Measurements from ENCODE around the gene DNMT1. TPM values are rescaled to one million over a fixed set of nuclear protein-coding genes. Genes with fewer than 3 reads are reported as not detected.

The DNMT1 gene
- total RNA-seq, 1 experiment from 2014 or later: 117 TPM

GRCh38 chr19:10152100-10152499, 42.7 kb downstream of the DNMT1 start:
- no peak overlapping the region for H2AFZ ChIP-seq
- no peaks in the 10 kb centered on the region for H3K27me3 ChIP-seq (ENCODE audit: insufficient read depth, low read depth)
- POLR2A ChIA-PET (ENCODE audit: unreplicated experiment): no interaction called here
- no peak for TF ChIP-seq CTCF (conservative IDR thresholded peaks at IDR 0.05)
- peak in 1 of 2 experiments; percentile 53 for DNase-seq
- intact Hi-C loops (cut with micrococcal nuclease; ENCODE audit: unreplicated experiment): no loop called here
- CTCF ChIA-PET: interaction anchor here (0.5 kb wide), 1 partner anchor 56 kb away, joined by 10 read pairs; no protein-coding TSS in a partner anchor
- no peaks in the 10 kb centered on the region for H3K79me2 ChIP-seq (ENCODE audit: low read depth)
- no peaks in the 10 kb centered on the region for H3K9me3 ChIP-seq (ENCODE audit: insufficient read depth, low read depth)
- H3K36me3 ChIP-seq (ENCODE audit: low read depth): peaks cover 34% of the 10 kb centered on the region
- H3K9me2 ChIP-seq (ENCODE audit: insufficient read depth): no peaks in the 10 kb centered on the region
- no TSS peak for BruUV-seq (replicated peaks)
- H3K4me3 ChIP-seq: no peak overlapping the region
- H4K20me1 ChIP-seq (ENCODE audit: insufficient read depth): 0 out of 2 replicates have a peak, but pooled peaks cover 3% of the 10 kb centered on the region
- no peaks in the 10 kb centered on the region for H3K4me1 ChIP-seq (replicated peaks; ENCODE audit: insufficient read depth)
- no peak overlapping the region for H3K27ac ChIP-seq
- no peak overlapping the region for H3K4me2 ChIP-seq
- H3F3A ChIP-seq (ENCODE audit: insufficient read depth, low read depth): peaks cover 9% of the 10 kb centered on the region; the same call in 1 of the 2 replicates

DNA sequence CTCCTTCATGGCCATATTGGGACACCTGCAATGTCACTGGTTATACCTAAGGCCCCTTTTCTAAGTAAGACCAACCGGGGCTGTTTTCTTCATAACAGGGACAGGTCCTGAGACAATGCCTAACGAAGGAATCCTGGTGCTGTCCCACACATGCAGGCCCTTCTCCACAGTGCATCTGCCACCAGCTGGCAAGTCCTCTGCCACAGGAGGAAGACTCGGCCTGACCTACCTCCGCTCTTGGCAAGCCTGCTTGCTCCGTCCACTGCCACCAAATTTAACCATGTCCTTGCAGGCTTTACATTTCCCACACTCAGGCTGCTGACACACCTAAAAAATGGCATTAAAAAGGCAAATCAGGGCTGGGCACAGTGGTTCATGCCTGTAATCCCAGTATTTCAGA, 43.2 kb downstream of the DNMT1 start:
- no peaks in the 10 kb centered on the region for H3K79me2 ChIP-seq (ENCODE audit: low read depth)
- no TSS peak for BruUV-seq (replicated peaks)
- no peaks in the 10 kb centered on the region for H3K4me1 ChIP-seq (replicated peaks; ENCODE audit: insufficient read depth)
- no peak for DNase-seq
- intact Hi-C loops (cut with micrococcal nuclease; ENCODE audit: unreplicated experiment): no loop called here
- H3F3A ChIP-seq (ENCODE audit: insufficient read depth, low read depth): peaks cover 9% of the 10 kb centered on the region; the same call in 1 of the 2 replicates
- H3K9me2 ChIP-seq (ENCODE audit: insufficient read depth): no peaks in the 10 kb centered on the region
- no peak overlapping the region for H3K27ac ChIP-seq
- H2AFZ ChIP-seq: no peak overlapping the region
- no peak overlapping the region for H3K4me2 ChIP-seq
- POLR2A ChIA-PET (ENCODE audit: unreplicated experiment): no interaction called here
- peaks cover 5% of the 10 kb centered on the region; the same call in 1 of the 2 replicates for H4K20me1 ChIP-seq (ENCODE audit: insufficient read depth)
- H3K36me3 ChIP-seq (ENCODE audit: low read depth): peaks cover 38% of the 10 kb centered on the region
- CTCF ChIA-PET: interaction anchor here (0.5 kb wide), 1 partner anchor 55 kb away, joined by 10 read pairs; no protein-coding TSS in a partner anchor
- no peaks in the 10 kb centered on the region for H3K9me3 ChIP-seq (ENCODE audit: insufficient read depth, low read depth)
- no peak overlapping the region for H3K4me3 ChIP-seq
- H3K27me3 ChIP-seq (ENCODE audit: insufficient read depth, low read depth): no peaks in the 10 kb centered on the region
- TF ChIP-seq CTCF (conservative IDR thresholded peaks at IDR 0.05): no peak
- TF ChIP-seq EZH2 (IDR thresholded peaks at IDR 0.05; ENCODE audit: low read depth): no peak

- Histone ChIP-seq H3K4me1 (replicated peaks; ENCODE audit: insufficient read depth) (no peaks in the 10 kb centered on the region), H3K27me3 (ENCODE audit: insufficient read depth, low read depth) (no peaks in the 10 kb centered on the region), H3K9me3 (ENCODE audit: insufficient read depth, low read depth) (no peaks in the 10 kb centered on the region), H4K20me1 (ENCODE audit: insufficient read depth) (peaks cover 5% of the 10 kb centered on the region; the same call in 1 of the 2 replicates), H3K9me2 (ENCODE audit: insufficient read depth) (no peaks in the 10 kb centered on the region), H3K36me3 (ENCODE audit: low read depth) (peaks cover 40% of the 10 kb centered on the region), H2AFZ (no peak overlapping the region), H3K4me3 (no peak overlapping the region), H3K4me2 (no peak overlapping the region), H3K27ac (no peak overlapping the region), H3F3A (ENCODE audit: insufficient read depth, low read depth) (peaks cover 5% of the 10 kb centered on the region; the same call in 1 of the 2 replicates), H3K79me2 (ENCODE audit: low read depth) (no peaks in the 10 kb centered on the region)
- BruUV-seq (replicated peaks): no TSS peak
- CTCF ChIA-PET: no interaction called here
- POLR2A ChIA-PET (ENCODE audit: unreplicated experiment): no interaction called here
- TF ChIP-seq EZH2 (IDR thresholded peaks at IDR 0.05; ENCODE audit: low read depth): no peak
- TF ChIP-seq CTCF (conservative IDR thresholded peaks at IDR 0.05): no peak
- no peak for DNase-seq
- intact Hi-C loops (cut with micrococcal nuclease; ENCODE audit: unreplicated experiment): no loop called here
These were observed 45.3 kb downstream of the DNMT1 start for GRCh38 chr19:10149427-10149826.
